Activated CD4-positive, alpha-beta memory T cell treated with anti-CD3 and anti-CD28 coated beads, Interleukin-2, amount 10 ng/mL, durations not matched to agents 7 days and 5 days (primary cell): Measurements from ENCODE around the gene BAIAP2. TPM values are rescaled to one million over a fixed set of nuclear protein-coding genes. Genes with fewer than 3 reads are reported as not detected.
A peak's percentile ranks its signal among the peaks of the same experiment; 100 is the strongest.
"Not testable (repeated sequence)": the region's sequence is repeated elsewhere in the genome, so short reads cannot be mapped to it uniquely, and the experiment has no call there.

Experiments used
- CTCF ChIA-PET: fragments of 350-600 bp; sonication (Branson Sonifier 250); formaldehyde crosslinking; loops from one replicate; lab custom pipeline; 2021; ENCODE audit warnings: antibody characterized with exemption, inconsistent platforms; lab: Charles Lee
- POLR2A ChIA-PET: fragments of 350-600 bp; sonication (Branson Sonifier 250); formaldehyde crosslinking; loops from one replicate; lab custom pipeline; 2021; ENCODE audit warnings: antibody characterized with exemption; lab: Charles Lee
- DNase-seq: peaks from one replicate; pipeline ENCODE4 v3.0.0-alpha.2; 2020
- H3K27ac Mint-ChIP-seq: one replicate; pipeline ENCODE4 v1.8.0; 2021; ENCODE audit warnings: mild to moderate bottlenecking, mixed read lengths
- H3K27me3 Mint-ChIP-seq: one replicate; pipeline ENCODE4 v1.8.0; 2021; ENCODE audit warnings: mixed read lengths
- H3K36me3 Mint-ChIP-seq: one replicate; pipeline ENCODE4 v1.8.0; 2021; ENCODE audit warnings: low read depth, mixed read lengths
- H3K4me1 Mint-ChIP-seq: one replicate; pipeline ENCODE4 v1.8.0; 2021; ENCODE audit warnings: mixed read lengths
- H3K4me3 Mint-ChIP-seq: one replicate; pipeline ENCODE4 v1.8.0; 2021; ENCODE audit warnings: mild to moderate bottlenecking, mixed read lengths
- H3K9me3 Mint-ChIP-seq: one replicate; pipeline ENCODE4 v1.8.0; 2021; ENCODE audit warnings: mixed read lengths
- total RNA-seq, 2 experiments: library from RNA; stranded (reverse); gene quantifications; one replicate each; pipeline ENCODE4 v1.2.3, GENCODE V29; 2021

Gene BAIAP2
- total RNA-seq, 2 experiments from 2014 or later: 1.5 to 2.4 TPM

DNA sequence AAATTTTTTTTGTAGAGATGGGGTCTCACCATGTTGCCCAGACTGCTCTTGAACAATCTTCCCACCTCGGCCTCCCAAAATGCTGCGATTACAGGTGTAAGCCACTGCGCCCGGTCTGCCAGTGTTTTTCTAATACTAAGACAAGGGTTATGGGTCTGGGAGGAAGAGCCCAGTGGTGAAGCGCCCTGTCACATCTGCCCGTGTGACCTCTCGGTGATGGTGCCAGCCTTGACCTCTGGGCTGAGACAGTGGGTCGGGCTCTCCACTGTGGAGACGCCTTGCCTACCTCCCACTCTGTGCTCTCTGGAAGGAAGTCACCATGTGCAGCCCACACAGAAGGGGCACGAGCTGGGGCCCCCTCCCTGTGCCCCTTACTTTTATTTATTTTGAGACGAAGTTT lies 5.1 kb upstream of the BAIAP2 start:
- ChIA-PET CTCF (no interaction called here), POLR2A (no interaction called here)
- peaks cover 6% of the 10 kb centered on the region for H3K4me1 Mint-ChIP-seq
- H3K36me3 Mint-ChIP-seq: no peaks in the 10 kb centered on the region
- no peak for DNase-seq
- H3K27me3 Mint-ChIP-seq: peaks cover 39% of the 10 kb centered on the region
- peaks cover 4% of the 10 kb centered on the region for H3K9me3 Mint-ChIP-seq
- no peak overlapping the region for H3K27ac Mint-ChIP-seq
- H3K4me3 Mint-ChIP-seq: no peak overlapping the region

DNA sequence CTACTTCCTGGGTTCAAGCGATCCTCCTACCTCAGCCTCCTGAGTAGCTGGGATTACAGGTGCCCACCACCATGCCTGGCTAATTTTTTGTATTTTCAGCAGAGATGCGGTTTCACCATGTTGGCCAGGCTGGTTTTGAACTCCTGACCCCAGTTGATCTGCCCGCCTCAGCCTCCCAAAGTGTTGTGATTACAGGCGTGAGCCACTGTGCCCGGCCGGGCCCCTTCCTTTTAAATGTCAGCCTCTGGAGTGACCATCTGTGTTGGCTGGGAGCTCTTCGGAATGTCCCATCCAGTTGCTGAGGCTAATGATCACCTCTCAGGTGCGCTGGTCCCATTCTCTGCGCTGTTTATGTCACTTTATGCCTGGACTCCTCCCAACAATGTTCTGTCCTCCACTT lies 4.6 kb upstream of the BAIAP2 start:
- DNase-seq, H3K36me3 Mint-ChIP-seq, CTCF ChIA-PET, H3K4me1 Mint-ChIP-seq, H3K4me3 Mint-ChIP-seq, H3K27ac Mint-ChIP-seq, H3K9me3 Mint-ChIP-seq: not testable (repeated sequence)
- POLR2A ChIA-PET: interaction anchor here (0.7 to 1.2 kb wide), 2 partner anchors 12 to 34 kb away, joined by 3 read pairs; no protein-coding TSS in a partner anchor
- peaks cover 37% of the 10 kb centered on the region for H3K27me3 Mint-ChIP-seq

DNA sequence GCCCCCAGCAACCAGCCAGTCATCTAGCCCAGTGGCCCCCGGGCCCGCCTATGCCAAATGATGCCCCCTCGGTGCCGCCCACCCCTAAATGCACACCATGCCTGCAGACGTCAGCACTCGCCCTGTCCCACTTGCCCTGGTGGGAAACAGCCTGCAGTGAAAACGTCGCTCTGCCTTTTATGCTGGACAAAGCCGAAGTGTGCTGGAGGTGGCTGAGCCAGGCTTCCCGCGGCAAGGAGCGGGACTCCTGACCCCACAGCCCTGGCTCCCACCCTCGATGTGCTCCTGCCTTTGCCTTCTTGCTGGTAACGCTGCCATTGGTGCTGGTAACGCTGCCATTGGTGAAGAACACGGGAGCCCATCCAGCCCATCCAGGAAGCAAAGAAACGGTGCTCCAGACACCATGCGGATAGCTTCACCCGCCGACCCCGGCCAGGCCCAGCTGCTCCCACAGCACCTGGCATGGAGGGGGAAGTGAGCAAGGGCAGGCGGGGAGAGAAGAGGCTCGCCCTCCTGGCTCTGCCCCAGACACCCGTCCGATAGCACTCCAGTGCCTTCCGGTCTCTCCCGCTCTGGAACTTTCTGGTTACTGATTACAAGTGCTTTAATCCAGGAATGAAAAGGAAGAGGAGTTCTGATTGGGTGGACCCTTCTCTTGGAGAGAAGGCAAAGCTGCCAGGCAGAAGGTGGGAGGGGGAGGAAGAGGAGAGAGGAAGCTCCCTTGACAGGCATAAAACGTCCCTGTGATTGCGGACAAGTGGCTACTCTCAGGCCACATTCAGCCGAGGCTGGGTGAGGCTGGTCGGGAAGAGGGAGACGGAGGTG lies 4.0 kb upstream of the BAIAP2 start:
- Mint-ChIP-seq H3K27ac (no peak overlapping the region), H3K4me1 (peaks cover 11% of the 10 kb centered on the region), H3K36me3 (no peaks in the 10 kb centered on the region), H3K9me3 (peaks cover 4% of the 10 kb centered on the region), H3K27me3 (peaks cover 40% of the 10 kb centered on the region), H3K4me3 (no peak overlapping the region)
- DNase-seq: no peak
- ChIA-PET CTCF (no interaction called here), POLR2A (interaction anchor here (0.7 to 1.2 kb wide), 2 partner anchors 13 to 35 kb away, joined by 3 read pairs; no protein-coding TSS in a partner anchor)

GRCh38 chr17:81031566-81032550 lies 3.1 kb upstream of the BAIAP2 start:
- peaks cover 2% of the 10 kb centered on the region for H3K9me3 Mint-ChIP-seq
- peaks cover 13% of the 10 kb centered on the region for H3K4me1 Mint-ChIP-seq
- ChIA-PET POLR2A (interaction anchor here (1.2 kb wide), 1 partner anchor 14 kb away, joined by 3 read pairs; no protein-coding TSS in a partner anchor), CTCF (interaction anchor here (0.5 kb wide), 1 partner anchor 116 kb away, joined by 3 read pairs; no protein-coding TSS in a partner anchor)
- no peak overlapping the region for H3K27ac Mint-ChIP-seq
- no peak overlapping the region for H3K4me3 Mint-ChIP-seq
- DNase-seq: no peak
- H3K27me3 Mint-ChIP-seq: peaks cover 41% of the 10 kb centered on the region
- no peaks in the 10 kb centered on the region for H3K36me3 Mint-ChIP-seq

DNA sequence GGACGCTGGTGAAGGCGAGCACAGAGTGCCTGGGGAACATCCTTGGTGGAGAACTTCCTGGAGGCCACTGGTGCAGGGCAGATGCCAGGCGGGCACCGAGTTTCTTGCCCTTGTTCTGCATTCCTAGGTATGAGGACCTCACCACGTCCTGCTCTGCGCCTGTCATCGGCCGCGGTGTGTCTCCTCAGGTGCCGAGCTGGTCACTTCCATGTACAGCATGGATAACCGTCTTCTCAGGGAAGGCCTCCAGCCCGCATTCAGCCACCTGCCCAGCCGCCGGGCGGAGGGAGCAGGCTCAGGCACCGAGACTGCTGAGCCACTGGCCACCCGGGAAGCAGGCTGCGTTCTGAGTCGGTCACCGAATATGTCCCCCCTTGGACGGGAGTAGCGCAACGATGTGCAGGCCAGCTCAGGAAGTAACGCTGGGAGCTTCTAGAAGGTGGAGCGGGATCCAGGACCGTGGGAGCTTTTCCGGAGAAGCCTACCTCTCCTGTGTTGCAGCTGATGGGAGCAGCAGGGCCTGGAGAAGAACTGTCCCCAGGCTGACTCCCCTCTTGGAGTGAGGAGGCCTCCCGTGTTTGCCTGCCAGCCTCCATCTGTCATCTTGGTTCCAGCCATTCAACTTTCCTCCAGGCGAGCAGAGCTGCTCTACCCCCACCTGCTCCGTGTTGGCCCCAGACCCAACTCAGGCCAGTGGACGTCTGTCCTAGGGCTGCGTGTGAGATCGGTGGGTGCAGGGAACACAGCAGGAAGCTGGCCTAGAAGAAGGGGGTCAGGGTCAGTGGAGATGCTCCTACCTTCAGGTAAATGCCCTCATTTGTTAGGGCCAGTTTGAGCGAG lies 2.1 kb upstream of the BAIAP2 start:
- H3K4me3 Mint-ChIP-seq: peak overlapping the region; percentile 37
- no peak overlapping the region for H3K27ac Mint-ChIP-seq
- ChIA-PET POLR2A (interaction anchor here (0.5 to 3.6 kb wide), 2 partner anchors 14 to 171 kb away, joined by 3 to 17 read pairs; no protein-coding TSS in a partner anchor), CTCF (interaction anchor here (0.5 to 2.0 kb wide), 3 partner anchors 9 to 1461 kb away, joined by 3 to 5 read pairs (median 3); no protein-coding TSS in a partner anchor)
- no peak for DNase-seq
- no peaks in the 10 kb centered on the region for H3K9me3 Mint-ChIP-seq
- no peaks in the 10 kb centered on the region for H3K36me3 Mint-ChIP-seq
- peaks cover 44% of the 10 kb centered on the region for H3K27me3 Mint-ChIP-seq
- peaks cover 13% of the 10 kb centered on the region for H3K4me1 Mint-ChIP-seq

DNA sequence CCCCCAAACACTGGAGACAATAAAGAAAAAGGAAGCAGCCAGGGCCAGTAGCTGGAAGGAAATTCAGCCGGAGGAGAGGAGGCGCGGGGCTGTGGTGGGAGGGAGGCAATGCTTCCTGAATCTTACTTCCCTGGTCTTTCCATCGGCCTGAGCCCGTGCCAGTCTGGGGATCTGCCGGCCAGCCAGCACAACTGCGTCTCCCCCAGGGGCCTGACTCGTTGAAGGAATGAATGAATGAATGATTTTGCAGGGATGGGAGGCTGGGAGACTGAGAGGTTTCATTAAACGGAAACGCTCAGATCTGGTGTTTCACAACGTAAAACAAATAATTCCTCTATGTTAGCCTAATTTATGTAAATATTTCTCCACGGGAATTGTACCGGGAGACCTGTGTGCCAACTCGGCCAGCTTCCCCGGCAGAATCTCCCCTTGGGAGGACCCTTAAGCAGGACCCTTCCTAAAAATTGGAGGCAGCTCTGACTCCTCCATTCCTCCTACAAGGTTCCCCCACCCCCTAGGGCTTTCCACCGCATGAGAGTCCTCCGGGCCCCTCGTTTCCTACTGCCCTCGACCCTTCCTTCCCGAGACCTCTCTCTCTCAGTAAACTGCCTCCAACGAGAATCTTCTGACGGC lies 1.3 kb upstream of the BAIAP2 start:
- Mint-ChIP-seq H3K9me3 (no peaks in the 10 kb centered on the region), H3K27me3 (peaks cover 47% of the 10 kb centered on the region), H3K27ac (no peak overlapping the region), H3K4me1 (peaks cover 13% of the 10 kb centered on the region), H3K36me3 (no peaks in the 10 kb centered on the region), H3K4me3 (peak overlapping the region; percentile 47)
- ChIA-PET CTCF (interaction anchor here (1.1 to 2.0 kb wide), 2 partner anchors 10 to 37 kb away, joined by 3 to 5 read pairs; no protein-coding TSS in a partner anchor), POLR2A (interaction anchor here (0.5 to 3.6 kb wide), 2 partner anchors 14 to 171 kb away, joined by 3 to 17 read pairs; no protein-coding TSS in a partner anchor)
- no peak for DNase-seq

DNA sequence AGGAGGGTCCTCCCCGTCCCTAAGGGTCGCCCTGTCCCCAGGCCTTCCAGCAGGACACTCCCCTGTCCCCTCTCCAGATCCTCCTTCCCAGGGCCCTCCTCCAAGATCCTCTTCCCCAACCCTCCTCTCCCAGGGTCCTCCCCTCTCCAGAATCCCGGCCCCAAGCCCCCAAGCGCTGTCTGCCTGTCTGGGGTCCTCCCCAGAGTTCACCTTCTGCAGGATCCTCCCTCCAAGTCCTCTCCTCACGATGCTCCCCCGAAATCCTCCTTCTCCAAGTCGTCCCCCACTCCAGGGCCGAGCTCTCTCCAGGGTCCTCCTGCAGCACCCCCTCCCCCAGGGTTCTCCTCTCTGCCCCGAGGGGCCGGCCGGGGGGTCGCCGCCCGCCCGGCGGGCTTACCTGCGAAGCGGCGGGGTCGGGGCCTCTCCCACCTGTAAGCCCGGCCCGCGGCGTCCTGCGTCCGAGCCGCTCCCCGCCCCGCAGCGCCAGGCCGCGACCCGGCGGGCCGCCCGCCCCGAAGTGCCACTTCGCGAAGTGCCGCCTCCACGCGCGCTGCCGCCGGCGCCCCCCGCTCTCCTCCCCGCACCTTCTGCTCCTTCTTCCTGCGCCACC lies 678 bp upstream of the BAIAP2 start:
- H3K27ac Mint-ChIP-seq: no peak overlapping the region
- H3K9me3 Mint-ChIP-seq: no peaks in the 10 kb centered on the region
- no peaks in the 10 kb centered on the region for H3K36me3 Mint-ChIP-seq
- peaks cover 13% of the 10 kb centered on the region for H3K4me1 Mint-ChIP-seq
- ChIA-PET CTCF (interaction anchor here (2.0 kb wide), 1 partner anchor 11 kb away, joined by 5 read pairs; no protein-coding TSS in a partner anchor), POLR2A (interaction anchor here (3.6 kb wide), 1 partner anchor 15 kb away, joined by 17 read pairs; no protein-coding TSS in a partner anchor)
- DNase-seq: no peak
- peak overlapping the region; percentile 47 for H3K4me3 Mint-ChIP-seq
- H3K27me3 Mint-ChIP-seq: peaks cover 42% of the 10 kb centered on the region

DNA sequence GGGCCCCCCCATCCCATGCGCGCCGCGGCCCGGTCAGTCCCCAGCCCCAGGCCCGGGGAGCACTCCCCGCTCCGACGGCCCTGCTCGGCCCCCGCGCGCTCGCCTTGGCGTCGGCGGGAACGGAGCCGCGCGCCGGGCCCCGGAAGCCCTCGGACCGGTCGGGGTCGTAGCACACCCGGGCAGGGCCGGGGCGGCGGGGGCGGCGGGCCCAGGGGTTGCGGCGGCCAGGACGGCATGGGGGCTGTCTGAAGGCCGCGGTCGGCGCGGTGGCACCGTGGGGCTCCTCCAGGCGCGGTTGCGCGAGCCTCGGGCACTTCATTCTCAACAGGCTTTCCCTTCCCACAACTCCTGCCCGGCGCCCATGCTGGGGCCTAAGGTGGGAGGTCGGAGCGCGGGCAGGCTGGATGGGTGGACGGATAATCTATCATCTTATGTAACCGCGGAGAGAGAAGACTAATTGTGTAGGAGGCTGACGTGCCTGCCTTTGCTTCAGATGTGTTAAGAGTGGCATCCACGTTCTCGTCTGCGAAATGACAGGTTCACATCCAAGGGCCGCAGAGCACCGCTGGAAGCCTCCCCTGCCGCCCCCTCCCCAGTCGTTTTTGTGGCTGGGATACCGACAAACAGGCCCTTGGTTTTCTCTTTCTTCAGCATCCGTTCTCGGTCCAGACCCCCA lies 708 bp downstream of the BAIAP2 start:
- Mint-ChIP-seq H3K4me3 (peak overlapping the region; percentile 64), H3K27me3 (peaks cover 42% of the 10 kb centered on the region), H3K27ac (no peak overlapping the region), H3K9me3 (no peaks in the 10 kb centered on the region), H3K36me3 (no peaks in the 10 kb centered on the region), H3K4me1 (peaks cover 13% of the 10 kb centered on the region)
- POLR2A ChIA-PET: interaction anchor here (3.6 kb wide), 1 partner anchor 16 kb away, joined by 17 read pairs; no protein-coding TSS in a partner anchor
- DNase-seq: no peak
- CTCF ChIA-PET: interaction anchor here (0.6 kb wide), 1 partner anchor 264 kb away, joined by 4 read pairs; no protein-coding TSS in a partner anchor

DNA sequence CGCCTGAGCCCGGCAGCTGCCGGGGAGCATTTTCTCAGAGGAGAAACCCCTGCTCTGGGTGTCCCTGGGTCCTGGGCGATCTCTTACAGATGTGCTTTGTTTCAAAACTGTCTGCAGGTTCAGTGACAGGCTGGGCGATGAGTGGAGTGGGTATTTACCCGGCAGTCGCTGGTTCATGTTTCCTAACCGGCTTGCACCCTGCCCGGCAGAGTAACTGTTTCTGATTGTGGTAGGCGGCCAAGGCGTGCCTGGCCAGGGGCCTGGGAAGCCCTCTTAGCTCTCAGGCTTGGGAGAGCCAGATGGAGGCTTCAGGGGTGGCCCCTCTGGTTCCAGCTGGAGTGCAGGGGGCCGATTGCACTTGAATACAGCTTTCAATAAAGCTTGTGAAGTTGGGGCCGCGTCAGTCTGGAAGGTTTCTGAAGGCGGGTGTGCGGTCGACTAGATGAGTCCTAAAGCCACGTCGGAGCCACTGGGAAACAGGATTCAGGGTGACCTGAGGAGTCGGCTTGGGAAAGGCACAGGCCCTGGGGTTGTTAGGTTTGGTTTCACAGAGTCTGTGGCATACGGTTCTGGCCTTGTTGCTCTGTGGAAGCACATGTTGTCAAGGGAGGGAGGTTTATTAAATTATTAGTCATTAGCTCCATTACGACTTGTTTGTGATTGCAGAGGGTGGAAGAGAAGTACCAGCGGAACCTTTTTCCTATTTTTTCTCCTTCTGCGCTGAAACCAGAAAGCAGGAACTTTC lies 1.4 kb downstream of the BAIAP2 start:
- DNase-seq: no peak
- no peak overlapping the region for H3K27ac Mint-ChIP-seq

More for the DNA sequence above, 1.4 kb downstream of the BAIAP2 start:
- Mint-ChIP-seq H3K4me1 (peaks cover 13% of the 10 kb centered on the region), H3K27me3 (peaks cover 42% of the 10 kb centered on the region), H3K36me3 (no peaks in the 10 kb centered on the region), H3K4me3 (peak overlapping the region; percentile 64), H3K9me3 (no peaks in the 10 kb centered on the region)
- ChIA-PET POLR2A (interaction anchor here (3.6 kb wide), 1 partner anchor 17 kb away, joined by 17 read pairs; no protein-coding TSS in a partner anchor), CTCF (interaction anchor here (0.6 to 2.0 kb wide), 3 partner anchors 13 to 263 kb away, joined by 4 to 10 read pairs (median 4); no protein-coding TSS in a partner anchor)
